Retina (tissue), 1 donor: ENCODE data around the gene C3orf22.
"Not testable (repeated sequence)": the region's sequence is repeated elsewhere in the genome, so short reads cannot be mapped to it uniquely, and the experiment has no call there.

Experiments used
- DNase-seq: peaks from one replicate; pipeline ENCODE4 v3.0.0-alpha.2; 2016

The C3orf22 gene

GRCh38 chr3:126542340-126543241, 16.1 kb downstream of the C3orf22 start:
- no peak for DNase-seq

DNA sequence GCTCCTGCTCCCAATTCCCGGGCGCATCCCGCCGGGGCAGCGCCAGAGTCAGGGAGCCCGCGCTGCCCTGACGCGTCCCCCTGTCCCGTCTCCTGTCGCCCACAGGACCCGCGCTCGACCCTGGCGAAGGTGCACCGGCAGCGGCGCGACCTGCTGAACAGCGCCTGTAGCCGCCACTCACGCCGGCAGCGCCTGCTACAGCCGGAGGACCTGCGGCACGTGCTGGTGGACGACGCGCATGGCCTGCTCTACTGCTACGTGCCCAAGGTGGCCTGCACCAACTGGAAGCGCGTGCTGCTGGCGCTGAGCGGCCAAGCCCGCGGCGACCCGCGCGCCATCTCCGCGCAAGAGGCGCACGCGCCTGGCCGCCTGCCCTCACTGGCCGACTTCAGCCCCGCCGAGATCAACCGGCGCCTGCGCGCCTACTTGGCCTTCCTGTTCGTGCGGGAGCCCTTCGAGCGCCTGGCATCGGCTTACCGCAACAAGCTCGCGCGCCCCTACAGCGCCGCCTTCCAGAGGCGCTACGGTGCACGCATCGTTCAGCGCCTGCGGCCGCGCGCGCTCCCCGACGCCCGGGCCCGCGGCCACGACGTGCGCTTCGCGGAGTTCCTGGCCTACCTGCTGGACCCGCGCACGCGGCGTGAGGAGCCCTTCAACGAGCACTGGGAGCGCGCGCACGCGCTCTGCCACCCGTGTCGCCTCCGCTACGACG, 16.9 kb downstream of the C3orf22 start:
- peak; percentile 61 for DNase-seq

DNA sequence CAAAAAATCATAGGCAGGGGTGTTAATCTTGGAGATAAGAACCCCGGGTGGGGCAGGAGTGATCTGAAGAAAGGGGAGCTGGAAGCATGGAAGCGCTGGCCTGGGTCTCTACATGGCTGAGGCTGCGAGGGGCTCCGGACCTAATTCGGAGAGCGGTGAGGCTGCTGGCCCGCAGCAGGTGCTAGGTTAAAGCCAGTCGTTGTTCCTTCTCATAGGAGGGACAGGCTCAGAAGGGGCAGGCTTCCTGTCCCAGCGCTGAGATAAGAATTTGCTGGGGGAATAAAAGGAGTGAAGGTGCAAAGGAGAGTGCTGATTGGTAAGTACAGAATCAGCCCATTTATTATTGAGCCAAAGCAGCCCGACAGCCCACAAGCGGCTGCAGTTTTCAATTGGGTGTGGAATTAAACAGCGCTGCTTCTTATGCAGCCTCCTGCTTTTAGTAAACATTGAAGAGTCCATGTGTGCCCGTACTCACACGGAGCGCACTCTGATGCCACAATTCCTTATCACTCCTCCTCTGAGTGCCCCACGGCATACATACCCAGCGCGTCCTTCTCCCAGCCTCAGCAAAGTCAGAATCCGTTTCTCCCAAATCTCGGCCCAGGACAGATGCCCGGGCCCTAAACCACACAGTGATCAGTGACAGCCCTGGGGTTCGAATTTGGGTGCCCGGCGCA, 17.6 kb downstream of the C3orf22 start:
- DNase-seq: no peak

DNA sequence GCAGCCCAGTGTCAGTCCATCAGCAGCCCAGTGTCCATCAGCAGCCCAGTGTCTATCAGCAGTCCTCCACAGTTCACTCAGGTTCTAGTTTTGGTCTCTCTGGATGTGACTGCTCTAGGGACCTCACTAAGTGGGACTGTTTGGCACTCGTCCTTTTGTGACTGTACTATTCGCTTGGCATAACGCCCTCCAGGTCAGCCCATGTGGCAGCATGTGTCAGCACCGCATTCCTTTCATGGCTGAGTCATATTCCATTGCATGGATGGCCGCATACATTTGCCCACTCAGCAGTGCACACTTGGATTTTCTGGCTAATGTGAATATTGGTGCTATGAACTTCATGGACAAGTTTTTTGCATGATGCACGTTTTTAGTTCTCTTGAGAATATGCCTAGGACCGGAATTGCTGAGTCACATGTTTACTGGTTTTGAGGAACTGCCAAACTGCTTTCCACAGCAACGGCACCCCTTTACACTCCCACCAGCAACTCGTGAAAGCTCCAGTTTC, 18.3 kb downstream of the C3orf22 start:
- no peak for DNase-seq

DNA sequence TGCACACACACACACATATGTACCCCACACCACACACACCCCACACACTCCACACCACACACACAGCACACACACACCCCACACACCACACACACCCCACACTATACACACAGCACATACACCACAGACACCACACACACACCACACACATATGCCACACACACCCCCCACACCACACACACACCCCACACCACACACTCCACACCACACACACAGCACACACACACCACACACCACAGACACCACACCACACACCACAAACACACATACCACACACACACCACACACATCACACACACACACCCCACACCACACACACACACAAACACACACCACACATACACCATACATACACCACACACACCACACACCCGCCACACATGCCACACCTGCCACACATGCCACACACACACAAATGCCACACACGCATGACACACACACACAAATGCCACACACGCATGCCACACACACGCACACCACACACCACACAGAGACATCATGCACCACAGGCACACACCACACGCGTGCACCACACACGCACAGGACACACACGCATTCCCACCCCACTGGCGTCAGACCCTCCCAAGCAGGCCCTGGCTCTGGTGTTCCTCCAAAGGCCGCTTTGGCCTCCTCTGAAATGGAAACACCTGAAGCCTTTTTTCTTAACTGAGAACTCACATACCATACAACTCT, 19.0 kb downstream of the C3orf22 start:
- no peak for DNase-seq

- no peak for DNase-seq
Measured at GRCh38 chr3:126538966-126539365, 19.8 kb downstream of the C3orf22 start.

DNA sequence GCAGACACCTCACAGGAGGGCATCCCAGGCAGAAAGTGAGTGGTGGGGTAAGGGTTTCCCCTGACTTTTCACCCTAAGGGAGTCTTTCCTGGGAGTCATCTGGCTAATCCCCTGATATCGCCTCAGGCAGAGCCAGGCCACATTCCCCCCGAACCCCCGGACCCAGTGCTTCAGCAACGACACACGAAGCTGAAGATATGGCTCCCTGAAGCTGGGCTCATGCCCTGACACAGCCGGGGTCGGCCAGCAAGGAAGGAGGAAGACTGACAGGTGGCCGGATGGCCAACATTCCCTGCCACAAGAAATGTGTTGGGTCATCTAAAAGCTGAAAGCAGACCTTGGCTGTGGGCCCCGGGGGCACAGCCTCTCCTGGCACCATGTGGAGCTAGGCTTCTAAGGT, 20.4 kb downstream of the C3orf22 start:
- DNase-seq: no peak

- DNase-seq: no peak
Measured at GRCh38 chr3:126537730-126538281, 20.9 kb downstream of the C3orf22 start.

GRCh38 chr3:126537116-126537729, 21.5 kb downstream of the C3orf22 start:
- DNase-seq: no peak

GRCh38 chr3:126536126-126536525, 22.6 kb downstream of the C3orf22 start:
- no peak for DNase-seq

- no peak for DNase-seq
Measured at GRCh38 chr3:126535636-126536035, 23.1 kb downstream of the C3orf22 start.

- DNase-seq: not testable (repeated sequence)
Measured at GRCh38 chr3:126534716-126535115, 24.0 kb downstream of the C3orf22 start.

GRCh38 chr3:126533506-126533905, 25.2 kb downstream of the C3orf22 start:
- DNase-seq: no peak

DNA sequence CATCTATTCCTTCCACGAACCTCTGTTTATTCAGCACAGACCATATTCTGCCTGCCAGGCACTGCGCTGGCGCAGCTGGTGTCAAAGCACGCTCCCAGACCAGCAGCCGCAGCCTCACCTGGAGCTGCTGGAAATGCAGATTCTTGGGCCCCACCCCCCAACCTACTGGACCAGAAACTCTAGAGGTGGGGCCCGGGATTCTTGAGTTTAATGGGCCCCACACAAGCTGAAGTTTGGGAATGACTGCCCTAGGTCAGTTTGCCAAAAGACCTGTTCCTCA, 27.7 kb downstream of the C3orf22 start:
- no peak for DNase-seq

DNA sequence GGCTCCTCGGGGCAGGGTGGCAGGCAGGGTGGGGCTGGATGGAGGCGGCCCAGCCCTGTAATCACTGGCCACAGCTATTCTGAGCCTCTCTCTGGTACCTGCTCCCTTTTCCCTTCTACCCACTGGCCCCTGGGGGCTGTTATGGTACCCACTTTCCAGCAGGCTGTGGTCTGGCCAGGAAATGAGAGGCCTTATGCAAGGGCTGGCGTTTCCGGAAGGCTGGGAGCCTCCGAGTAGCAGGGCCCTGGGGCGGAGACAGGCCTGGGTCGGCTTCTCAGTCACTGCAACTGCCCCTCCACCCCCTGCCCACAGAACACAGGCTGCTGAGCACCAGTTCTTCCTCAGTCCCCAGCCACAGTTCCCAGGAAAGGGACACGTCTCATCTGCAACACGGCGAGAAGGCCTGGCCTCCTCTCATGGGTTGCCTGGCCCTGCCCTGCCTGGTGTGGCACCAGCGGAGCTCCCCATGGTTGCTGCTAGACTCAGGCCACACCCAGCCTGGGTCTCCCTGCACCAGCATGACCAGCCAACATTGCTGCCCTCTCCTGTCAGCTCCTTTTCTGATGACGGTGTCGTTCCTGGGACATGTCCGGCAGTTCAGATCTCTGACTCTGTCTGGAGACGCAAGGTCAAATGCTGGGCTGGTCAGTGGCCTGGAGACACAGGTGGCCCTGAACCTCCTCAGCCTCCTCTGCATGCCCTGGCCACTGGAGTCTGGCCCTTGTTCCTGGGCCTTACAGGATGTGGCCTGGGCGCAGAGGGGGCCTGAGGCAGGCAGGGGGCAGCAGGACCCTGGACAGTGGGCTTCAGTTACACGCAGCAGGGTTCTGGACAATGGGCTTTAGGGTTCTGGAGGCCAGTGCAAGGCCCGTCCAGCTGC, 28.3 kb downstream of the C3orf22 start:
- DNase-seq: no peak

GRCh38 chr3:126529585-126530170, 29.1 kb downstream of the C3orf22 start:
- DNase-seq: no peak

DNA sequence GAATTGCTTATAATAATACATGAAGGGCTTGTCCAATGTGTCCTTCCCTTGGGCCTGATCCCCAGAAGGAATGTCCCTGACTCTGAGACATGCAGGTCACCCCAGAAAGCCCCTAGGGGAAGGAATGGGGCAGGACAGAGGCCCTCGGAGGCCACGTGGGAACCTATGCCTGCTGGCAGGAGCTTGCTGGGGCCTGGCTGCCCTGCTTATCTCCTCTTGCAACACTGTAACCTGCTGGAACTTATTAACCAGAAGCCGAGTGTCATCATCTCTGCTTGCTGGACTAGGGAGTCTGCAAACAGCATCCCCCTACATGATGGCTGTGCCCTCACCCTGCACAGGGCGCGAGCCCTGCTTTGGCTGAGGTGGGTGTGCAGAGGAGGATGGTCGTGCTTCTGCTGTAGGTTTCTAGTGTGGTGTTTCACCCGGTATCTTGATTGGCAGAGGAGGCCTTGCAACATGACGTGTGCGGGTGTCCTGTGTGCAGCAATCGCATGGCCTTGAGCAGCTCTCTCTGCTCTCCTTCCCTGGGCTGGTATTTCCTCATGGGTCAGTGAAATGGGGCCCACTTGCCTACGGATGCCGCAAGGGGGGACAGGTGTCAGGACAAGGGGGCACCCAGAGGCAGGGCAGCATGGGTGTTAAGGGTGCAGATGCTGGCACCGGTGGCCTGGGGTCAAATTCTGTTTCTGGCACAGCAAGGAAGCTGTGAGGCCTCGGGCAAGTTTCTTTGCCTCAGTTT, 29.8 kb downstream of the C3orf22 start:
- no peak for DNase-seq

DNA sequence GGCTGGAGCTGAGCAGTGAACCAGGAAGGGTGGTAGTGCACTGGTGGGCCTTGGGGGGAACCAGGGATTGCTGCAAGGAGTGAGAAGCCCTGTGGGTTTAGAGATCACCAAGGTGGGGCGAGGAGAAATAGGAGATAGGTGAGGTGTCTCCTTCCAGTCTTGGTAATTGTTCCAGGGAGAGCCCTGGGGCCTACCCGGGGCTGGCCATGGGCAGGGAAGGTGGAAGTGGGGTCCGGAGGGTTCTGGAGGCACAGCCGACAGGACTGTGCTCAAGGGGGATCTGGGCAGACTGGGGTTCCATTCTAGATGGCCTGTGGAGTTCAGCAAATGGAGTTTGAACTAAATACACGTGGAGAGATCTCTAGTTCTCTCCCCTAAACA, 30.3 kb downstream of the C3orf22 start:
- no peak for DNase-seq

- no peak for DNase-seq
Measured at GRCh38 chr3:126527455-126528211, 31.1 kb downstream of the C3orf22 start.
